HTR-8/SVneo (cell line): ENCODE data around the gene STAT5A.
"Not testable (repeated sequence)": the region's sequence is repeated elsewhere in the genome, so short reads cannot be mapped to it uniquely, and the experiment has no call there.

Experiments used
- DNase-seq: peaks from one replicate; pipeline ENCODE4 v3.0.0; 2011; ENCODE audit warnings: low spot score, mixed read lengths; ENCODE audit not compliant: insufficient read length
- FAIRE-seq: peaks from 2 replicates; lab custom pipeline; 2011; peaks lifted over from hg19 to GRCh38; lab: Jason Lieb, UNC

The STAT5A gene

GRCh38 chr17:42304187-42305030, 16.1 kb downstream of the STAT5A start:
- DNase-seq (no peak), FAIRE-seq (no peak)

GRCh38 chr17:42305031-42305330, 16.7 kb downstream of the STAT5A start:
- DNase-seq, FAIRE-seq: not testable (repeated sequence)

GRCh38 chr17:42305543-42306384, 17.5 kb downstream of the STAT5A start:
- DNase-seq, result no peak
- no peak for FAIRE-seq

GRCh38 chr17:42306385-42306667, 18.0 kb downstream of the STAT5A start:
- FAIRE-seq (no peak), DNase-seq (no peak)

- FAIRE-seq (no peak), DNase-seq (no peak)
Observed at GRCh38 chr17:42307362-42307927, 19.1 kb downstream of the STAT5A start.

GRCh38 chr17:42308446-42308845, 20.1 kb downstream of the STAT5A start:
- DNase-seq (no peak), FAIRE-seq (no peak)

GRCh38 chr17:42309142-42309541, 20.8 kb downstream of the STAT5A start:
- DNase-seq (no peak), FAIRE-seq (no peak)

GRCh38 chr17:42309986-42310786, 21.9 kb downstream of the STAT5A start:
- DNase-seq (no peak), FAIRE-seq (peak; percentile 91)

GRCh38 chr17:42310787-42311215, 22.5 kb downstream of the STAT5A start:
- DNase-seq (no peak), FAIRE-seq (no peak)

GRCh38 chr17:42311240-42312034, 23.1 kb downstream of the STAT5A start:
- FAIRE-seq (peak; percentile 62), DNase-seq (no peak)

- FAIRE-seq (no peak), DNase-seq (no peak)
Observed at GRCh38 chr17:42312035-42312284, 23.7 kb downstream of the STAT5A start.

GRCh38 chr17:42312285-42313130, 24.2 kb downstream of the STAT5A start:
- FAIRE-seq (peak; percentile 94), DNase-seq (peak; percentile 81)

- DNase-seq (no peak), FAIRE-seq (no peak)
Observed at GRCh38 chr17:42313389-42313772, 25.1 kb downstream of the STAT5A start.

GRCh38 chr17:42313773-42314566, 25.7 kb downstream of the STAT5A start:
- DNase-seq, result no peak
- FAIRE-seq, result no peak

- DNase-seq (no peak), FAIRE-seq (no peak)
Observed at GRCh38 chr17:42315402-42316156, 27.3 kb downstream of the STAT5A start.

- DNase-seq, result no peak
- no peak for FAIRE-seq
Observed at GRCh38 chr17:42316755-42317154, 28.5 kb downstream of the STAT5A start.

GRCh38 chr17:42317266-42317845, 29.1 kb downstream of the STAT5A start:
- DNase-seq (no peak), FAIRE-seq (no peak)
